Medulla oblongata (tissue), 1 donor: ENCODE data around the gene SLC25A15.
"Not testable (repeated sequence)": the region's sequence is repeated elsewhere in the genome, so short reads cannot be mapped to it uniquely, and the experiment has no call there.

Source experiments
- DNase-seq: peaks from one replicate; pipeline ENCODE4 v3.0.0-alpha.2; 2015; ENCODE audit errors: extremely low spot score

SLC25A15 gene

DNA sequence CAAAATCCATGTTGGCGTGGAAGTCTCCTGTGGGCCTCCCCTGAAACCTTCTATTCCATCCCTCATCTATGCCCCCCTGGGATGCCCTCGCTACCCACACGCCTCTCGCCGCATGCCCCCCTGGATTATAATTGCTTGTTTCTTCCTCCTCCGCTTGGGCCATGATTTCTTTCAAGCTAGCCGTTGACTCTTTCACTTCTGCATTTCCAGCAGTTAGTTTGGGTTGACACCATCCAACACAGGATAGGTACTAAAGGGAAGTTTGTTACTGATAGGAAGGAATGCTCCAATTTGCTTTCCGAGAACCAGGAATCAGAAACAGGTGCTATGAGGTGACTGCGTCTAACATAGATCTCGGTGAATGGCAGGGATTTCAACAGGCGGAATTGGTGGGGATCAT, 7.7 kb upstream of the SLC25A15 start:
- peak; percentile 48 for DNase-seq

DNA sequence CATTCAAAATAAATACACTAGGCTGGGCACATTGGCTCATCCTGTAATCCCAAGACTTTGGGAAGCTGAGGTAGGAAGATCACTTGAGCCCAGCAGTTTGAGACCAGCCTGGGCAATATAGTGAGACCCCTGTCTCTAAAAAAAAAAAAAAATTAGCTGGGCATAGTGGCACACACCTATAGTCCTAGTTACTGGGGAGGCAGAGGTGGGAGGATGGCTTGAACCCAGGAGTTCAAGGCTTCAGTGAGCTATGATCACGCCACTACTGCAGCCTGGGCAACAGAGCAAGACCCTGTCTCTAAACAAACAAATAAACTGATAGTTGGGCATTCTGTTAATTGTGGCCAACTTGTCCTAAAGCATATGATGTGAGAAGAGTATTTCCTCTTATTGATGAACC, 6.4 kb upstream of the SLC25A15 start:
- DNase-seq = not testable (repeated sequence)

DNA sequence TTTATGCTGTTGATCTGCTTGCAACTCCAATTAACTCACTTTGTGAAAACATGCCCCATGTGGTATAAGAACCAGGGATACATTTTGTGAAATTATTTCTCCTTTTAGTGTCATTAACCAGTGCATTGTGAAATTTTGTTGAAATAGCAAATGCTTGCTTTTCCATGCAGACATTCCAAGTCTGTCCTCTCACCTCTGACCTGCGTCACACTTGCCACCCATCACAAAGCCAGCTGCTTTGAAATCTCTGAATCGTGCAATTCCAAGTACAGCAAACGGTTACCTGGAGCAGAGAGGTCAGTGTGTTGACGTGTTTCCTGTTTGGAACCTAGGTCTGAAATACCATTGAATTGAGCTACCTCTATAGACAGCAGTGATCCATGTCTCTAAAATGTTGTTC, 4.9 kb upstream of the SLC25A15 start:
- DNase-seq = no peak

DNA sequence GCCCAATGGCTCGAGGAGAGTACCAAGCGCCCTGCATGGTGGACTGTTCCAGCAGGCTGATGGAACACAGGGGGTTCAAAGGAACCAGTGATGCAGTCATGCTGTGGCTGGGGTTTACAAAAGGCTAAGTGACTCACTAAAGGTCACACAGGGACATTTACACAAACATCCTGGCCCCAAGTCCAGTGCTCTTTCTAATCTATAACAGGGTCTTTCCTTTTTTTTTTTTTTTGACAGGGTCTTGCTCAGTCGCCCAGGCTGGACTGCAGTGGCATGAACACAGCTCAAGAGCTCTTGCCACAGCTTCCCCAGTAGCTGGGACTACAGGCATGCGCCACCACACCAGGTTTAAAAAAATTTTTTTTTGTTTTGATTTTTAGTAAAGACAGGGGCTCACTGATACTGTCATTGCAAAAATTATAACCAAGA, 2.8 kb upstream of the SLC25A15 start:
- DNase-seq = no peak

DNA sequence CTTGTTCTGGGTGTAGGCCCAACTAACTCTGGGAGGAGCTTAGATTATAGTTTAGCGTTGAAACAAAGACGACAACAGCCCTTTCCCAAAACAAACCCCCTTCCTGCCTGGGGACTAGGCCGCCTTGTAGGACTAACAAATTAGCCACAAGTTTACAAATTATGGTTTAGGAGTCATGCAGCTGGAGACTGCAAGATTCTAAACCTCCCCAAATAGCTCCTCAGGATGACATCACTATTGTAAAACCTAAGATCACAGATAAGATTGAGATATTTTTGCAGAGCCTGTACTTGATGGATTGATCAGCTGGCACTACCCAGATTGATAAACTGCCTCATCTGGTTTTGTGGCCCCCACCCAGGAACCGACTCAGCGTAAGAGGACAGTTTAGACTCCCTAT, 2.3 kb upstream of the SLC25A15 start:
- DNase-seq = no peak

DNA sequence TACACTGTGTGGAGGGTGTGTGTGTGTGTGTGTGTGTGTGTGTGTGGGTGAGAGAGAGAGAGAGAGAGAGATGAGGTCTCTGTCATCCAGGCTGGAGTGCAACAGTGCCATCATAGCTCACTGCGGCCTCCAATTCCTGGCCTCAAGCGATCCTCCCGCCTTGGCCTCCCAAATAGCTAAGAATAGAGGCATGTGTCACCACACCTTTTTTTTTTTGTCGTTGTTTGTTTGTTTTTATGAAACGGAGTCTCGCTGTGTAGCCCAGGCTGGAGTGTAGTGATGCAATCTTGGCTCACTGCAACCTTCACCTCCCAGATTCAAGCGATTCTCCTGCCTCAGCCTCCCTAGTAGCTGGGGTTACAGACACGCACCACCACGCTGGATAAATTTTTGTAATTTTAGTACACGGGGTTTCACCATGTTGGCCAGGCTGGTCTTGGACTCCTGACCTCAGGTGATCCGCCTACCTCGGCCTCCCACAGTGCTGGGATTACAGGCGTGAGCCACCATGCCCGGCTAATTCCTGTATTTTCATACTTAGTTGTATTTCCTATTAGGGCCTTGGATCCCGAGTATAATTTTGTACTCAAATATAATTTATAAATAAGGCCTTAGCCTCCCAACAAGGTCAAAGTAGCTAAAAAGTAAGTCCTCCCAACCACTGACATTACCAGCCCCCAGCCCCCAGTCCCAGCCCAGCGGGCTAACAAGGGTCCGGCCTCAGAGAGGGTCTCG, 704 bp upstream of the SLC25A15 start:
- DNase-seq = not testable (repeated sequence)

DNA sequence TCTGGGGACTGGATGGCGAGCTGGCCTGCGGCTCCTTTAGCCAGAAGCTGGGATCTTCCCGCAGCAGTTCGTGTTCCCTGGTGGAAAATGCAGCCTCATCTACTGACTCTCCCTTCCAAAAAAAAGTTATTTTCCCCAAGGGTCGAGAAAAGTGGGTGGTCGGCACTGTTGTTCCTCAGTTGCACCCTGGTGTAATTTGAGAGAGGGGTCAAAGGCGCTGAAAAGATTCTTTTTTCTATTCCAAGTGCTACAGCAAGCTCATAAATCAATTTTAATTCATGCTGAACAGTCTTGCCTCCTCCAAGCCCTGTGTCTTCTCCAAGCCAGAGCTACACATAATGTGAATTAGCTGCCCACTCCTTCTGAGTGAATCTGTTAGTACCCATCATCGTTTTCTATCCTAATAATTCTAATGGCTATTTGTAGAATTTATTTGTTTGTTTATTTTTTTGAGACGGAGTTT, 774 bp downstream of the SLC25A15 start:
- DNase-seq = no peak

DNA sequence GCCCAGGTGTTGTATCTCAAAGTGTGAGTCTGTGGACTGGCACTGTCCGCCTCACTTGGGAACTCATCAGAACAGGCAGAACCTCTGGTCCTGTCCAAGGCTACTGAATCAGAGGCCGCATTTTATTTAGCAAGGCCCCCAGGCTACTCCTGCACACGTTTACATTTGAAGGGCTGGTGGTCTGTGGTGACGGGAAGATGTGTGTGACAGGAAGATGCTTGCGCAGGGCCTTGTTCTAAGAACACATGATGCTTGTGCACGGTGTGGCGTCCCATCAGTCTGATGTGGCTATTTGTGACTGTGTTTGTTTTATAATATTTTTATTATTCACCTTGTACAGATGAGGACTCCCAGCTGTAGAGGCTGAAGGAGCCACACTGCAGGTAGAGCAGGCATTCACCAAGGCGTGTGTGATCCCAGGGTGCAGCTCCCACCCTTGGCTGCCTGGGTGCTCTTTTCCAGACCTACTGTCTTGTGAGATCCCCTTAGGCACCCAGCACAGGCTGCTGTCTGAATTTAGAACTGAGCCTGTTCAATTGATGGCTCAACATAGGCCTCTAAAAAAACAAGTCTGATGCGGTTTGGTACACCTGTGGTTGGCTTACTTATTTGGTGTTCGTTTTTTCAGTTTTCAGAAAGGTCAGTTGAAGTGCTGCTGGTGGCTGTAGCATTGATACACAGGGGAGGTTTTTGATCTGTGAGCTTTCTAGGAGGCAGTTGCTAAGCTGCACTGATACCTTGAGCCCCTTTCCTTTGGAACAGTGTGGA, 3.1 kb downstream of the SLC25A15 start:
- no peak for DNase-seq

DNA sequence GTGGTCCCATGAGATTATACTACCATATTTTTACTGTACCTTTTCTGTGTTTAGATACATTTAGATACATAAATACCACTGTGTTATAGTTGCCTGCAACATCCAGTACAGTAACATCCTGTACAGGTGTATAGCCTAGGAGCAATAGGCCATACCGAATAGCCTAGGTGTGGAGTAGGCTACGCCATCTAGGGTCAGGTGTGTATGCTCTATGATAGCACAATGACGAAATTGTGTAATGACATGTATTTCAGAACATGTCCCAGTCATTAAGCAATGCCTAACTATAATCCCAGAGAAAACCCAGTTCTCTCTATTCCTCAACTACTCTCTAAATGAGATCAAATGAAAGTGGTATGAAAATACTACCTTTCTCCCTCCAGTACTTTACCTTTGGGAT, 3.9 kb downstream of the SLC25A15 start:
- DNase-seq = no peak

DNA sequence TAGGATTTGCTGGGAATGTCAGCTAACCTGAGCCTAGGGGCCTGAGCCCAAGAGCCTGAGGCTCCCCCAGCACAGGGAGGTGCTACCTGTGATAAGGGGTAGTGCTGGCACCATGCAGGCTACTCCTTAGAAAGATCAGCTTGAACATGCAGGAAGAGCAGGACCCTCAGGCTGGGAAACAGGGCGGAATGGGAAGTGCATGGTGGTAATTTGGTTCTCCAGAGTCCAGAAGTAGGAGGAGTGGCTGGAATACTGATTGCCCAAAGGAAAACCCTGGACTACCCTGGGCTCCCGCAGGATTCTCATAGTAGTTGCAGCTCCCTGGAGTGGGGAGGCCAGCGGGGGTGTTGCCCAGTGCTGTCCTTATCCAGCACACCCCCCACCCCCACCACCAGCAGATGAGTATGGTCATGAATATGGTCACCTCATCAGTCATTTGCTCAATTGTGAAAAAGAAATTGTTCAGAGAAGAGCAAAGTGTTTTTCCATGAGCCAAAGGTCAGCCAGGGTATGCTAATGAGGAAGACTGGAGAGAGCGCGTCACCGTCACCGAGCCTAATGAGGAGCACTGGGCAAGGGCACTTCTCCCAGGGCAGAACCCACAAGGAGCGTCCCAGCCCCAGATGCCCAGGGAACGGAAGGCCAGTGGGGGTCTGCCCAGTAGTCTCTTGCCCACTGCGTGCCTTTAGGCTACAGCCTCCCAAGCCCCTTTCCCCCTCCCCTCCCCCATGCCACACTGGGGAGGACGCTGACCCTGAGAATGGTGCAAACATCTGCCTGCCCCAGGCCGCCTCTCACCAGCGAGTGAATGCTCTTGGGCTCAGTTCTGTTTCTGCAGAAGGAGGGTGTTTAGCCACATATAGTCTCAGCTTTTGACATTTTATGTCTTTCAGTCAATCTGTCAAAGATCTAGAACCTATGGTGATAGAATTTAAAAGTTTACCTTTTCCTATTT, 5.3 kb downstream of the SLC25A15 start:
- DNase-seq = no peak

DNA sequence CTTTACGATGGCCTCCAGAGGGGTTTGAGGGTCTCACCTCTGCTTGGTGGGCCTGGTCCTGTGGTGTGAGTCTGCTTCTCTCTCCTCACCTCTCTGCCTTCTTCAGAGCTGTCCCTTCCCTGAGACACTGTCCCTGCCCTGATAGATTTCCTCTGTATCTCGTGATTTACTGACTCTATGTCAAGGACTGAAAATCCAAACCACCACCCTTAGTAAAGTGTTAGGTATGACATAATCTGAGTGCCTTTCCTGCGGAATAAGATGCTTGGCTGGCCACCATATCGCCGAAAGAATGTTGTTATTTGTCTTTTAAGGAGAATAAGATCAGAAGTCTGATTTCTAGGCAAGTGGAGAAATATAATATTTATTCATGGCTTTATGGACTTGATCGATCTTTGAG, 7.2 kb downstream of the SLC25A15 start:
- DNase-seq = no peak

DNA sequence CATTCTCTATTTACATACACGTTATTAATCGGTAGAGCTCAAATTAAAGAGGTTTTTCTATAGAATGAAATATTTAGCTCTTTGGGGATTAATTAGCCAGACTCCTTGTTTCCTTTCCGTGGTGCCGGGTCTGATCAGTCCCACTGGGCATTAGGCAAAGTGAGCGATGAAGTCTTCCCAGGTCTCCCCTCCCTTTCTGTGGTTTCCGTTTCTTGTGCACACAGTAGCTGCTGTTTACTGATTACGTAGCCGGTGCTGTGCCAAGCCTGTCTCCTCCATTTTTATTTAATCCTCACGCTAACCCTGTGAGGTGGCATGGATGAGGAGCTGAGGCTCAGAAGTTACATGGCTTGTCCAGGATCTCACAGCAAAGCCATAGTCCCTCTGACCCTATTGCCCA, 9.0 kb downstream of the SLC25A15 start:
- DNase-seq = no peak

DNA sequence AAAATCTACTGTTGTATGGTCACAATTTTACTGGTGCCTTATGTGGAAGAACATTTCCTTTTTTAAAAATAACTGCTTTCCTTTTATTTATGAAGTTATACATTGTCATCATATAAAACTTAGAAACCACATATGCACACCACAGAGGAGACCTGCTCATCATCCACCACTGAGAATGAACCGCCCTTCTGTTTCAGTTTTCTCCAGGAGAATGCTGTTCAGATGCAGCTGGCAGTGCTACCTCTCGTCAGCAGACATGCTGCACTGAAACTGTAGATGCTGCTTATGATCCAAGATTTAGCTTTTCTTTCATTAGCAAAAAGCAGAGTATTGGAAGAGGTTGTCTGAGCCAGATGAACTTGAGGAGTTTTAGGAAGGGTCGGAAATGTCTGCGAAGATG, 10.1 kb downstream of the SLC25A15 start:
- no peak for DNase-seq

DNA sequence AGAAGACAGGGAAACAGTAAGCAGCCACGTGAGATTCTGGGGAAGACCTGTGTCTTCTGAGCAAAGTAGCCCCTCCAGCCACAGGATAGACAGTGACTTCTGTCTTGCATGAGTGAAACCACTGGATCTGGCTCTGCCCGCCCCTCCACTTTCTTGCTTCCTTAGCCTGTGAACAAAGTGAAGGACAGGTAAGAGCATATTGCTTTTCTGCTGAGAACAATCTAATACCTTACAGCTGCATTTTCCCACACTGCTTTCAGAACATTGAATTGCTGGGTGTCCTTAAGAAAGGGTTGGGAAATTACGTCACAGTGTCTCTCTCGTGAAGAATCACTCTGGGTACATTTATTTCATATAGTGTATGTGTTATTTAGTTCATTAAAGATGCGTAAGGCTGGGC, 11.1 kb downstream of the SLC25A15 start:
- DNase-seq = no peak

DNA sequence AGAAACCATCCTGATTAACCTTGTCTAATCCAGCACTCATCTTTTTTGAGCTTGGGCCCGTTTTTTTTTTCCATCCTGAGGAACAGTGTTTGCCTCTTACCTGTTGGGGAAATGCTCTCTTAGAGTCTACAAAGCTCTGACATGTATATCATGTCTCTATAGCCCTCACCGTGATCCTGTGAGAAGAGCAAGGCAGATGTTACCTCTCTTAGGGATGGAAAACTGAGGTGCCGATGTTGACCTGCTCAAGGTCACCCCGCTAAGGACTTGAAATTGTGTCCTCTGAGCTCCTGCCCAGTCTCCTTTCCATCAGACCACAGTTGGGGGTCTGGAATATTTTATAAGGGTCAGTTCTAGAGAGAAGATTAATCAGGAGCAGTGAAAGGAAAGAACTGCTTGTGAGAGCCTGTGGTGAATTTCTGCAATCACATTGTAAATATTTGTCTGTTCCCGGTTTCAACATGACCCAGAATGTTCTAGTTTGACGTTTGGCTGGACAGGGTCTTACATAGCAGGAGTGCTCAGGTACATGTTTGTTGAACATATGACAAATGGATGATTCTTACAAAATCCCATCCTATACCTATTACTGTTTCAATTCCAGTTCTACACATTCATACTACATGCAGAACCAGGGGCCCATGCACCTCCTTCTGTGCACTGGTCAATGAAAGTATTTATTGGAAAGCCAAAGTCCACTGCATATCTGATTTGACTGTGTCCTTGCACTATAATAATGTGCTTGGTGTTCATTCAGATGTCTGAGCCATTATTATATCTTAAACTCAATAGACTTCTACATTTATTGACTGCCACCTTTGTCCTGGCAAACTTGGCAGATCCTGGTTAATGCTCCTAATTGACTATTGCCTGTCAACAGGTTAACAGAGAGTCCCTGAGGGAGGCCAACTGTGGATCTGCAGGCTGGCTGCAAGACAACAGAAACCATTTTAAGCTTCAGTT, 12.1 kb downstream of the SLC25A15 start:
- no peak for DNase-seq

DNA sequence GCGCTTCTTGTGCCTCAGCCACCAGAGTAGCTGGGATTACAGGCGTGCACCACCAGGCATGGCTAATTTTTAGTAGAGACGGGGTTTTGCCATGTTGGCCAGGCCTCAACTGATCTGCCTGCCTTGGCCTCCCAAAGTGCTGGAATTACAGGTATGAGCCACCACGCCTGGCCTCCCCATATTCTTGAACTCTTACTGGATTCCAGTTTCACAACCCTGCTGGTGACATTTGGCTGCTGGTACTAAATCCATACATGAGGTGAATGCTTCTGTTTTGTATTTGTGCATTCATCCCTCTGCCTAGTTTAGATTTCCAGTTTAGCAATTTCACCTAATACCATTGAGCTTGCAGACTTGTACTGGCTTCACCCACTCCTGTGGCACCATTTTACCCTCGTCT, 13.9 kb downstream of the SLC25A15 start:
- no peak for DNase-seq

DNA sequence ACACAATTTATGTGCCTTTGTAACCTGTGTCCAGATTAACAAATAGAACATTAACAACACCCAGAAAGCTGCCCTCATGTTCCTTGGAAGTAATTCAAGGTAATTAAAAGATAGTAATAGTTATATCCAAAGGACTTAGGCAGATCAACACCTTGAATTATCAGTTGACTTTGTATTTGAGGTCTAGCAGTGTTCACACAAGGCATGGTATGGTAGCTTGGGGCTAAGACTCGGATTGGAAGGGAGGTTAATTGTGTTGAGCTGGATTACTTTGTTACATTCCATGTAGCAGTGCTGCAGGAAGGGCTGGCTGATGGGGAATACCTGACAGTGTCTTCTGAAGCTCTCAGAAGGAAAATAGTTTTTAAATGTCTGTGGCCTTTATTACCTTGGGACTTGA, 16.8 kb downstream of the SLC25A15 start:
- DNase-seq = no peak

DNA sequence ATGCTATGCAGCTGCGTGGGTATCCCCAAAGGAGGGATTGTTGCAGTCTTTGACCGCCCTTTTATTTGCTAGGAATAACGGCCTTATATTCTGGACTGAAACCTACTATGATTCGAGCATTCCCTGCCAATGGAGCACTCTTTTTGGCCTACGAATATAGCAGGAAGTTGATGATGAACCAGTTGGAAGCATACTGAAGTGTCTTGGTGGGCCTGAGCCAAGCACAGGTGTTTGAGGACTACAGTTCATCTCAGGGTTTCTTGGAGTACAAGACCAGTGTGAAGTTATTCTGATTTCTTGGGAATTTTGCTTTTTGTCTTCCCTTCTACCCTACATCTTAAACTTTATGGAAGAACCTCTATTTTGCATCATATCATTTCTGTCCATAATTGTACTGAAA, 20.1 kb downstream of the SLC25A15 start:
- DNase-seq = no peak

DNA sequence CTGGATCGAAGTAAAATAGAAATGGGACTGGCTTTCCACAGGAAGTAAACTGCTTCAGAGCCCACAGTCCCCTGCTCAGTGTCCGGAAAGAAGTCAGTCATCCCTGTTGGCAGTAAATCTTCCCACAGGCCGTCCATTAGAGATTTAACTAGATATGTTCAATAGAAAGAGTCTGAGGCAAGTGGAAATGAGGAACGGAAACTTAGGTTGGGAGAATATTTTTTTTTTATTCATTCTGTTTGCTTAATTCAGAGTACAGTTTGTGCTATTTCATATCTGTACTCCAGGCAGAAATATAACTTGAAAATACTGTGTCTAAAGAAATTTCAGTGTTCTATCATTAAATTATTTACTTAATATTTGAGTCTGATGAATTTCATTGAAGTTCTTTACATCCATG, 22.7 kb downstream of the SLC25A15 start:
- no peak for DNase-seq

DNA sequence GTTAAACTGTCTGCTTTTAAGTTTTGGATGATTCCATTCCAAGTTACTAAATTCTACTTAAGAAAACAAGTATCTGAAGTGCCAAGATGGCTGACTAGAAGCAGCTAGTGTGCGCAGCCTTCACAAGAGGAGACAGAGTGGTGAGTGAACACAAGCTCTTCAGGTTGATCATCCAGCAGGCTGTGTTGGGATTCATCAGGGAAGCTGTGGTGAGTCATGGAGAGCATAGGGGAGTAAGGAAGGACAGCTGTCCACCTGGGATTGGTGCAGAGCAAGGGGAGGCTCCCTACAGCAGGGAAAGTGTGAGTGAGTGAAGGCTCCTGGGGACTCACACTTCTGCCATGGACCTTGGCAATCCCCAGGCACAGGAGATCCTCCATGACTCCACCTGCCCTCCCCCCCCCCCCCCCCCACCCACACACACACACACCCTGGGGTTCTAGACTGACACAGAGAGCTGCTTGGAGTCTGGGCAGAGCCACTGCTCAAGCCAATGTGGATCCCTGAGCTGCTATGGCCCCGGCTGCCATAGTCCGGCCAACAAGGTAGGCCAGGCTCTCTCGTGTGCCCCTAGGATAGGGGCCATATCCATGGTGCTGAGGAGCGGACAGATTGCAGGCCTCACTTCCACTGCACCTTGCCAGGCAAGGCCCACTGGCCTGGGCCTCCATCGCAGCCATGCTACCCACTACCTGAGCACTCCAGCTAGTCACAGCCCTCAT, 23.5 kb downstream of the SLC25A15 start:
- no peak for DNase-seq
